ENCODE data around the gene KRT38.

Gene KRT38

GRCh38 chr17:41467561-41467960 lies 26.8 kb upstream of the KRT38 start:
- H3K36me3 ChIP-seq (replicated peaks): no peaks in the 10 kb centered on the region
- TF ChIP-seq CTCF (IDR thresholded peaks at IDR 0.05; ENCODE audit: low read depth, low read length, missing control alignments): no peak
- in situ Hi-C loops (cut with HindIII; ENCODE audit: low pct_ligation_motif_present, low sequenced_read_pairs): no loop called here
- DNase-seq: no peak
- H3K27ac ChIP-seq: no peak overlapping the region
- H3K27me3 ChIP-seq (replicated peaks): no peaks in the 10 kb centered on the region
- H3K4me3 ChIP-seq (ENCODE audit: low read depth, low read length): no peak overlapping the region

- Histone ChIP-seq H3K4me3 (ENCODE audit: low read depth, low read length) (no peak within 1 kb of the TSS), H3K27me3 (replicated peaks) (no peaks in the 10 kb centered on the region), H3K36me3 (replicated peaks) (no peaks in the 10 kb centered on the region), H3K27ac (no peak within 1 kb of the TSS)
- in situ Hi-C loops (cut with HindIII; ENCODE audit: low pct_ligation_motif_present, low sequenced_read_pairs): no loop called here
- DNase-seq: no peak
- TF ChIP-seq CTCF (IDR thresholded peaks at IDR 0.05; ENCODE audit: low read depth, low read length, missing control alignments): no peak
These were observed 26.2 kb upstream of the KRT38 start, which contains the start of gene KRT32 for GRCh38 chr17:41466988-41467387. Gene KRT32 (minus strand): TSS chr17:41467386. CDS start chr17:41467325, 61 bp downstream.

GRCh38 chr17:41464682-41465081 lies 23.9 kb upstream of the KRT38 start:
- peak; percentile 78 for DNase-seq
- in situ Hi-C loops (cut with HindIII; ENCODE audit: low pct_ligation_motif_present, low sequenced_read_pairs): no loop called here
- Histone ChIP-seq H3K27ac (no peak overlapping the region), H3K27me3 (replicated peaks) (no peaks in the 10 kb centered on the region), H3K36me3 (replicated peaks) (no peaks in the 10 kb centered on the region), H3K4me3 (ENCODE audit: low read depth, low read length) (no peak overlapping the region)
- no peak for TF ChIP-seq CTCF (IDR thresholded peaks at IDR 0.05; ENCODE audit: low read depth, low read length, missing control alignments)

GRCh38 chr17:41464173-41464572 lies 23.4 kb upstream of the KRT38 start:
- no peak overlapping the region for H3K27ac ChIP-seq
- in situ Hi-C loops (cut with HindIII; ENCODE audit: low pct_ligation_motif_present, low sequenced_read_pairs): no loop called here

GRCh38 chr17:41463746-41464145 lies 23.0 kb upstream of the KRT38 start:
- no peak for TF ChIP-seq CTCF (IDR thresholded peaks at IDR 0.05; ENCODE audit: low read depth, low read length, missing control alignments)
- no peaks in the 10 kb centered on the region for H3K27me3 ChIP-seq (replicated peaks)
- no peak overlapping the region for H3K4me3 ChIP-seq (ENCODE audit: low read depth, low read length)
- in situ Hi-C loops (cut with HindIII; ENCODE audit: low pct_ligation_motif_present, low sequenced_read_pairs): no loop called here
- H3K36me3 ChIP-seq (replicated peaks): no peaks in the 10 kb centered on the region
- DNase-seq: no peak
- H3K27ac ChIP-seq: no peak overlapping the region

More at GRCh38 chr17:41464173-41464572, 23.4 kb upstream of the KRT38 start:
- Histone ChIP-seq H3K27me3 (replicated peaks) (no peaks in the 10 kb centered on the region), H3K4me3 (ENCODE audit: low read depth, low read length) (no peak overlapping the region), H3K36me3 (replicated peaks) (no peaks in the 10 kb centered on the region)
- no peak for DNase-seq
- TF ChIP-seq CTCF (IDR thresholded peaks at IDR 0.05; ENCODE audit: low read depth, low read length, missing control alignments): no peak

- no peaks in the 10 kb centered on the region for H3K36me3 ChIP-seq (replicated peaks)
- H3K27me3 ChIP-seq (replicated peaks): no peaks in the 10 kb centered on the region
- TF ChIP-seq CTCF (IDR thresholded peaks at IDR 0.05; ENCODE audit: low read depth, low read length, missing control alignments): no peak
- no peak overlapping the region for H3K4me3 ChIP-seq (ENCODE audit: low read depth, low read length)
- in situ Hi-C loops (cut with HindIII; ENCODE audit: low pct_ligation_motif_present, low sequenced_read_pairs): no loop called here
- no peak for DNase-seq
- H3K27ac ChIP-seq: no peak overlapping the region
These were observed 21.9 kb upstream of the KRT38 start for GRCh38 chr17:41462705-41463104.

Measured in brain microvascular endothelial cell (primary cell).